IPS DF 4.7 (cell line): ENCODE data around the gene TRAPPC2L.

Experiments used
- DNase-seq: peaks from one replicate; pipeline ENCODE4 v3.0.0-alpha.2; 2013; ENCODE audit warnings: low spot score; ENCODE audit errors: extremely low read depth

Gene TRAPPC2L

GRCh38 chr16:88908307-88908706, 51.4 kb downstream of the TRAPPC2L start:
- DNase-seq, result no peak

GRCh38 chr16:88909431-88910210, 52.7 kb downstream of the TRAPPC2L start:
- DNase-seq, result no peak

GRCh38 chr16:88910284-88911135, 53.6 kb downstream of the TRAPPC2L start:
- DNase-seq, result no peak

GRCh38 chr16:88911136-88911945, 54.4 kb downstream of the TRAPPC2L start:
- no peak for DNase-seq

GRCh38 chr16:88911946-88912310, 55.0 kb downstream of the TRAPPC2L start:
- DNase-seq, result no peak
